Left lung (tissue), 10 donors: ENCODE results near the gene DMD. TPM values are rescaled to one million over a fixed set of nuclear protein-coding genes. Genes with fewer than 3 reads are reported as not detected.

Source experiments
- ATAC-seq: fragments of 200-7000 bp; cut with Tn5 transposase; one replicate; pipeline ENCODE4 v1.9.1; 2020; ENCODE audit warnings: moderate library complexity
- DNase-seq, 4 donors: peaks; one replicate each; pipeline ENCODE4 v3.0.0-alpha.2; 2013 to 2020
- H3K27ac ChIP-seq, 2 donors: fragments of 200-600 bp; sonication (generic) in 1 of 2; one replicate each; pipeline versions ENCODE4 v1.5.0 to v1.8.0; 2020 to 2021
- H3K27me3 ChIP-seq, 2 donors: fragments of 200-600 bp; sonication (generic) in 1 of 2; one replicate each; pipeline versions ENCODE4 v1.5.0 to v1.8.0; 2020 to 2021
- H3K36me3 ChIP-seq, 2 donors: fragments of 200-600 bp; sonication (generic) in 1 of 2; one replicate each; pipeline versions ENCODE4 v1.5.0 to v1.8.0; 2020 to 2021
- H3K4me1 ChIP-seq, 2 donors: fragments of 200-600 bp; one replicate each; pipeline ENCODE4 v1.8.0; 2021
- H3K4me3 ChIP-seq, 2 donors: fragments of 200-600 bp; sonication (generic) in 1 of 2; one replicate each; pipeline versions ENCODE4 v1.5.0 to v1.8.0; 2020 to 2021; ENCODE audit warnings: mild to moderate bottlenecking in 1 of 2
- H3K9me3 ChIP-seq, 2 donors: fragments of 200-600 bp; sonication (generic) in 1 of 2; one replicate each; pipeline versions ENCODE4 v1.5.0 to v1.8.0; 2020 to 2021
- CTCF ChIP-seq, 2 donors: fragments of 200-600 bp; sonication (generic) in 1 of 2; IDR thresholded peaks; one replicate each; pipeline versions ENCODE4 v1.5.0 to v1.8.0; 2021; ENCODE audit warnings: antibody characterized with exemption in 2 of 2
- intact Hi-C, 2 donors: fragments of 100-400 bp; cut with DNase I; formaldehyde crosslinking; loops; one replicate each; pipeline versions ENCODE4 v1.11.2 to v1.14.2; 2022
- polyA plus RNA-seq, 6 donors: library from polyadenylated mRNA; unstranded; fragments of 120-200 nt; gene quantifications; one replicate each; pipeline ENCODE4 v1.2.1, GENCODE V29; 2013; ENCODE audit not compliant: insufficient read length in 6 of 6
- total RNA-seq, 2 donors: library from RNA; stranded (reverse); fragmentation: NEBNext Ultra II Directional; extraction: Animal tissue kit (Norgen Biotek cat#: 25700); gene quantifications; one replicate each; pipeline ENCODE4 v1.2.1, GENCODE V29; 2021
- donor health status: DM: no; HTN: yes; CAD: no.
- donor health status: DM: no; HTN: no; CAD: no.

DMD gene
- total and polyA plus RNA-seq, 8 donors = 16.6 to 68.8 (median 54.0) TPM

DNA sequence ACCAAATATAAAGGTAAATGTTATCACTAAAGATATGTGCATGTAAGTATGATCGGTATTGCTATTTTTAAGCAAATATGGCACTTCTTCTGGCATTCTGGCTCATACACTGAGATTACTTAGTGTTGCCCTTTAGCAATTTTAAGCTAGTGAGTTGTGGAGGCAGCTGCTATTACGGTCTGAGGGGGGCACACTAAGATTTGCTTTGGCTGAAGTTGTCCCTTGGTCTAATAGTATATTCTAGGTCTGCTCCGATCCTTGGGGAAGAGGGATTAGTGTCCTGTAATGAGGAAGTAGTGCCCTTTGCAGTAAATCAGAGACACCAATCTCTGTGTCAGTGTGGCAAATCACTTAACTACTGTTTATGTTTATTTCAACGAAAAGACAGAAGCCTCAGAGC, 1943.0 kb downstream of the DMD start:
- Histone ChIP-seq H3K27me3 (peaks cover 0 to 11% of the 10 kb centered on the region in 2 donors), H3K4me1 (peaks cover 0 to 5% of the 10 kb centered on the region in 2 donors), H3K4me3 (no peak overlapping the region), H3K36me3 (no peaks in the 10 kb centered on the region), H3K27ac (no peak overlapping the region), H3K9me3 (no peaks in the 10 kb centered on the region)
- ATAC-seq (no peak), DNase-seq (no peak)
- no peak for TF ChIP-seq CTCF (IDR thresholded peaks at IDR 0.05)
- intact Hi-C loops = no loop called here

- Histone ChIP-seq H3K36me3 (no peaks in the 10 kb centered on the region), H3K9me3 (no peaks in the 10 kb centered on the region), H3K27me3 (peaks cover 0 to 11% of the 10 kb centered on the region in 2 donors), H3K4me3 (peak overlapping the region; percentile 31 to 47), H3K27ac (peak overlapping the region; percentile 7 to 61), H3K4me1 (peaks cover 0 to 5% of the 10 kb centered on the region in 2 donors)
- DNase-seq = peak in 3 of 4 donors; percentile 39 to 81 (median 48)
- intact Hi-C loops = no loop called here
- ATAC-seq = peak; percentile 95
- TF ChIP-seq CTCF (IDR thresholded peaks at IDR 0.05) = no peak
Observed at GRCh38 chrX:31266203-31267076, 1944.9 kb downstream of the DMD start.

- no peaks in the 10 kb centered on the region for H3K9me3 ChIP-seq
- no peaks in the 10 kb centered on the region for H3K36me3 ChIP-seq
- intact Hi-C loops = no loop called here
- H3K27ac ChIP-seq = no peak overlapping the region
- no peak for TF ChIP-seq CTCF (IDR thresholded peaks at IDR 0.05)
- ATAC-seq = no peak
- no peak for DNase-seq
- H3K27me3 ChIP-seq = peaks cover 0 to 11% of the 10 kb centered on the region in 2 donors
- H3K4me1 ChIP-seq = peaks cover 0 to 5% of the 10 kb centered on the region in 2 donors
- H3K4me3 ChIP-seq = no peak overlapping the region
Observed at GRCh38 chrX:31265383-31265782, 1946.0 kb downstream of the DMD start.

GRCh38 chrX:31260351-31260750, 1951.0 kb downstream of the DMD start:
- ATAC-seq = no peak
- intact Hi-C loops = no loop called here

More at GRCh38 chrX:31260351-31260750, 1951.0 kb downstream of the DMD start:
- no peaks in the 10 kb centered on the region for H3K27me3 ChIP-seq
- H3K4me1 ChIP-seq = no peaks in the 10 kb centered on the region
- no peak for DNase-seq
- no peak overlapping the region for H3K27ac ChIP-seq
- no peaks in the 10 kb centered on the region for H3K36me3 ChIP-seq
- H3K4me3 ChIP-seq = no peak overlapping the region
- TF ChIP-seq CTCF (IDR thresholded peaks at IDR 0.05) = no peak
- no peaks in the 10 kb centered on the region for H3K9me3 ChIP-seq
